OCI-LY1 (cell line): Measurements from ENCODE around the gene MCTP1.

Experiments used
- EZH2 ChIP-seq: fragments of 200-600 bp; sonication (generic), shearing (Covaris generic); IDR thresholded peaks from 2 replicates; pipeline ENCODE4 v1.8.0; 2017; ENCODE audit warnings: borderline replicate concordance, mixed run types, mild to moderate bottlenecking, antibody characterized with exemption, low read length, moderate library complexity, mixed read lengths
- TF ChIP-seq, protein P1 (sequence below): fragments of 200-600 bp; sonication (generic), shearing (Covaris generic); IDR thresholded peaks from 2 replicates; pipeline ENCODE4 v1.5.1; 2017; ENCODE audit warnings: mild to moderate bottlenecking, antibody characterized with exemption, low read length, moderate library complexity, mixed read lengths

GRCh38 chr5:94715768-94716167, 569.1 kb downstream of the MCTP1 start:
- TF ChIP-seq, protein P1, sequence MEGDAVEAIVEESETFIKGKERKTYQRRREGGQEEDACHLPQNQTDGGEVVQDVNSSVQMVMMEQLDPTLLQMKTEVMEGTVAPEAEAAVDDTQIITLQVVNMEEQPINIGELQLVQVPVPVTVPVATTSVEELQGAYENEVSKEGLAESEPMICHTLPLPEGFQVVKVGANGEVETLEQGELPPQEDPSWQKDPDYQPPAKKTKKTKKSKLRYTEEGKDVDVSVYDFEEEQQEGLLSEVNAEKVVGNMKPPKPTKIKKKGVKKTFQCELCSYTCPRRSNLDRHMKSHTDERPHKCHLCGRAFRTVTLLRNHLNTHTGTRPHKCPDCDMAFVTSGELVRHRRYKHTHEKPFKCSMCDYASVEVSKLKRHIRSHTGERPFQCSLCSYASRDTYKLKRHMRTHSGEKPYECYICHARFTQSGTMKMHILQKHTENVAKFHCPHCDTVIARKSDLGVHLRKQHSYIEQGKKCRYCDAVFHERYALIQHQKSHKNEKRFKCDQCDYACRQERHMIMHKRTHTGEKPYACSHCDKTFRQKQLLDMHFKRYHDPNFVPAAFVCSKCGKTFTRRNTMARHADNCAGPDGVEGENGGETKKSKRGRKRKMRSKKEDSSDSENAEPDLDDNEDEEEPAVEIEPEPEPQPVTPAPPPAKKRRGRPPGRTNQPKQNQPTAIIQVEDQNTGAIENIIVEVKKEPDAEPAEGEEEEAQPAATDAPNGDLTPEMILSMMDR = no peak
- no peak for TF ChIP-seq EZH2
